GM12878 (cell line): ENCODE data around the gene CCDC63. TPM values are rescaled to one million over a fixed set of nuclear protein-coding genes. Genes with fewer than 3 reads are reported as not detected.

ENCODE experiments used
- ATAC-seq: fragments of 200-7000 bp; cut with Tn5 transposase; 3 replicates; pipeline ENCODE4 v1.9.1; 2020; ENCODE audit warnings: mild to moderate bottlenecking, moderate library complexity
- BruUV-seq: library from RNA; stranded (reverse); fragments of 400-500 nt; replicated peaks from 2 replicates; lab custom pipeline; 2021; lab: Mats Ljungman, UMichigan
- CTCF ChIA-PET: fragments of 300-600 bp; sonication (Branson Sonifier 250); formaldehyde crosslinking; extraction: SDS; loops from one replicate; lab custom pipeline; 2021; ENCODE audit warnings: inconsistent platforms; lab: Yijun Ruan, JAX
- POLR2A ChIA-PET: fragments of 350-600 bp; formaldehyde crosslinking; extraction: SDS; loops from one replicate; lab custom pipeline; 2021; ENCODE audit warnings: inconsistent platforms; lab: Charles Lee
- RAD21 ChIA-PET: fragments of 300-600 bp; sonication (Branson Sonifier 250); formaldehyde crosslinking; loops from one replicate; lab custom pipeline; 2023; ENCODE audit warnings: antibody characterized with exemption; ENCODE audit not compliant: unreplicated experiment; lab: Charles Lee
- SMC1A ChIA-PET: fragments of 300-600 bp; sonication (Branson Sonifier 250); formaldehyde crosslinking; loops from one replicate; lab custom pipeline; 2023; ENCODE audit not compliant: unreplicated experiment, uncharacterized antibody; lab: Charles Lee
- DNase-seq: peaks from one replicate; pipeline ENCODE4 v3.0.0-alpha.2; 2011; ENCODE audit warnings: low read depth, low spot score
- FAIRE-seq: peaks from 3 replicates; lab custom pipeline; 2011; peaks lifted over from hg19 to GRCh38; lab: Jason Lieb, UNC
- H2AFZ ChIP-seq: 2 replicates; pipeline ENCODE4 v1.6.0; 2011; ENCODE audit warnings: low read depth, low read length, control low read depth; ENCODE audit not compliant: control insufficient read depth
- H3K27ac ChIP-seq: 2 replicates; pipeline ENCODE4 v1.5.1; 2011; ENCODE audit warnings: control low read depth; ENCODE audit not compliant: control insufficient read depth, insufficient read depth
- H3K27me3 ChIP-seq, 2 experiments: replicated peaks in 1 of 2; 2 replicates each; pipeline versions ENCODE4 v1.6.0 to v1.6.1; 2011; ENCODE audit warnings: low read length in 1 of 2; ENCODE audit not compliant: control insufficient read depth in 2 of 2, insufficient read depth in 2 of 2
- H3K36me3 ChIP-seq, 2 experiments: 2 replicates each; pipeline ENCODE4 v1.5.1; 2011; ENCODE audit warnings: low read length in 1 of 2; ENCODE audit not compliant: control insufficient read depth in 2 of 2, insufficient read depth in 2 of 2
- H3K4me1 ChIP-seq: 2 replicates; pipeline ENCODE4 v1.6.1; 2011; ENCODE audit warnings: mild to moderate bottlenecking, low read length, moderate library complexity, mixed read lengths; ENCODE audit not compliant: control insufficient read depth, insufficient read depth
- H3K4me2 ChIP-seq: 2 replicates; pipeline ENCODE4 v1.6.0; 2011; ENCODE audit warnings: control low read depth; ENCODE audit not compliant: control insufficient read depth, insufficient read depth
- H3K4me3 ChIP-seq: fragments of 200-600 bp; sonication (generic); 2 replicates; pipeline ENCODE4 v1.5.1; 2016
- H3K79me2 ChIP-seq: 2 replicates; pipeline ENCODE4 v1.6.0; 2011; ENCODE audit warnings: low read length; ENCODE audit not compliant: control insufficient read depth, insufficient read depth
- H3K9ac ChIP-seq: 2 replicates; pipeline ENCODE4 v1.8.0; 2011; ENCODE audit warnings: low read length, control low read depth, mixed read lengths; ENCODE audit not compliant: control insufficient read depth, insufficient read depth
- H3K9me3 ChIP-seq: replicated peaks from 3 replicates; pipeline ENCODE4 v1.5.1; 2011; ENCODE audit warnings: mild to moderate bottlenecking, low read length; ENCODE audit not compliant: control insufficient read depth, insufficient read depth
- H4K20me1 ChIP-seq: 2 replicates; pipeline ENCODE4 v1.6.0; 2011; ENCODE audit not compliant: control insufficient read depth, insufficient read depth
- BCLAF1 ChIP-seq: fragments of 450-650 bp; IDR thresholded peaks from 2 replicates; pipeline ENCODE4 v1.6.1; 2017; ENCODE audit warnings: antibody characterized with exemption, mild to moderate bottlenecking, moderate library complexity
- E4F1 ChIP-seq: fragments of 450-650 bp; IDR thresholded peaks from 2 replicates; pipeline ENCODE4 v1.6.1; 2018; ENCODE audit warnings: borderline replicate concordance, mild to moderate bottlenecking; ENCODE audit not compliant: partially characterized antibody
- JUNB ChIP-seq: IDR thresholded peaks from 2 replicates; pipeline ENCODE4 v1.6.1; 2016; ENCODE audit warnings: antibody characterized with exemption, mild to moderate bottlenecking
- NFYA ChIP-seq: IDR thresholded peaks from 2 replicates; pipeline ENCODE4 v1.6.1; 2011; ENCODE audit warnings: low read depth, mild to moderate bottlenecking, low read length, improper control_type of control experiment, borderline replicate concordance
- NRF1 ChIP-seq: conservative IDR thresholded peaks from 2 replicates; pipeline ENCODE4 v1.6.1; 2011; ENCODE audit warnings: mild to moderate bottlenecking, low read depth, low read length, improper control_type of control experiment
- ZBTB40 ChIP-seq: fragments of 450-650 bp; IDR thresholded peaks from 2 replicates; pipeline ENCODE4 v1.6.1; 2016; ENCODE audit warnings: mild to moderate bottlenecking, moderate library complexity, borderline replicate concordance
- WGBS: methylation state at CpG from one replicate; pipeline ENCODE4 v1.1.6; 2016; ENCODE audit warnings: low lambda C conversion rate; ENCODE audit not compliant: insufficient replicate concordance, insufficient coverage; ENCODE audit errors: missing lambda C conversion rate; 5-methylcytosine and 5-hydroxymethylcytosine counted together
- in situ Hi-C: fragments of 300-500 bp; cut with MboI; formaldehyde crosslinking; loops from 9 replicates; pipeline ENCODE4 v1.14.3; 2018; ENCODE audit warnings: mixed read lengths
- intact Hi-C: fragments of 100-400 bp; cut with micrococcal nuclease; formaldehyde crosslinking; loops from one replicate; pipeline ENCODE4 v1.14.2; 2022; ENCODE audit not compliant: unreplicated experiment
- polyA plus RNA-seq, 11 experiments: library from polyadenylated mRNA; depleted of rRNA in 4 of 11; unstranded in 6 of 11; stranded (reverse) in 5 of 11; fragments of >200 nt; fragmentation: Nextera tagmentation in 4 of 11; fragmentation: Illumina TruSeq in 1 of 11; extraction: Ambion mirVana in 4 of 11; extraction: Trizol in 1 of 11; gene quantifications; 1 replicate in 1 of 11; 2 replicates in 10 of 11; pipeline versions ENCODE4 v1.2.1 to v1.2.3, GENCODE V29; 2011 to 2016; ENCODE audit warnings: inconsistent platforms in 2 of 11, missing spikeins in 2 of 11, low read depth in 1 of 11
- total RNA-seq, 4 experiments: library from RNA; depleted of rRNA in 3 of 4; stranded (reverse); fragments of >200 nt in 3 of 4; fragmentation: Illumina TruSeq in 1 of 4; extraction: Trizol in 1 of 4; gene quantifications; 2 replicates each; pipeline versions ENCODE4 v1.2.1 to v1.2.3, GENCODE V29; 2013 to 2021

CCDC63 gene
- total and polyA plus RNA-seq, 10 of the 15 experiments (the other 5 are each of a cell fraction or from before 2014, with no cell fraction given), result not detected

GRCh38 chr12:110941391-110941790, 94.6 kb downstream of the CCDC63 start:
- Histone ChIP-seq H3K4me2 (no peak overlapping the region), H2AFZ (no peak overlapping the region), H3K27ac (no peak overlapping the region), H3K9ac (no peak overlapping the region), H3K4me3 (no peak overlapping the region), H3K36me3 (no peaks in the 10 kb centered on the region), H3K79me2 (no peaks in the 10 kb centered on the region), H3K27me3 (no peaks in the 10 kb centered on the region), H3K4me1 (peaks cover 3% of the 10 kb centered on the region; the same call in 1 of the 2 replicates), H3K9me3 (peaks cover 4% of the 10 kb centered on the region; the same call in 2 of the 3 replicates), H4K20me1 (no peaks in the 10 kb centered on the region)
- intact Hi-C loops (no loop called here), in situ Hi-C loops (no loop called here)
- FAIRE-seq (no peak), ATAC-seq (no peak), DNase-seq (no peak)
- RAD21 ChIA-PET, result interaction anchor here (1.2 kb wide), 1 partner anchor 46 kb away, joined by 6 read pairs; no protein-coding TSS in a partner anchor
- no peak for TF ChIP-seq NRF1
- TF ChIP-seq NFYA, result no peak
- no peak for TF ChIP-seq BCLAF1
- TF ChIP-seq ZBTB40, result no peak
- TF ChIP-seq E4F1, result no peak
- no peak for TF ChIP-seq JUNB
- no TSS peak for BruUV-seq
- CTCF ChIA-PET, result interaction anchor here (0.8 to 1.8 kb wide), 3 partner anchors 11 to 726 kb away, joined by 5 to 7 read pairs (median 6); no protein-coding TSS in a partner anchor
- SMC1A ChIA-PET, result no interaction called here
- POLR2A ChIA-PET, result no interaction called here
- 47% methylated on average over 6 of the region's 6 CpGs for WGBS
